ENCODE measurements around the gene DHH. TPM values are rescaled to one million over a fixed set of nuclear protein-coding genes. Genes with fewer than 3 reads are reported as not detected.

Gene DHH
- total RNA-seq, 1 experiment from 2014 or later: not detected

GRCh38 chr12:49058366-49059044, 36.1 kb downstream of the DHH start:
- H3K4me1 Mint-ChIP-seq (ENCODE audit: insufficient read depth, unreplicated experiment): peaks cover 30% of the 10 kb centered on the region
- H3K27ac Mint-ChIP-seq (ENCODE audit: low read depth, unreplicated experiment): peak overlapping the region; percentile 89
- ChIA-PET POLR2A (interaction anchor here (0.5 to 5.1 kb wide), 14 partner anchors 10 to 210 kb away, joined by 3 to 58 read pairs (median 6); partner anchors contain the start of genes ARF3, LMBR1L, RHEBL1 and TUBA1A), CTCF (interaction anchor here (0.6 to 2.3 kb wide), 4 partner anchors 30 to 164 kb away, joined by 3 to 9 read pairs (median 4); no protein-coding TSS in a partner anchor)
- peaks cover 26% of the 10 kb centered on the region for H3K36me3 Mint-ChIP-seq (ENCODE audit: insufficient read depth, unreplicated experiment)
- peak overlapping the region; percentile 91 for H3K4me3 Mint-ChIP-seq (ENCODE audit: unreplicated experiment)
- H3K9me3 Mint-ChIP-seq (ENCODE audit: unreplicated experiment): no peaks in the 10 kb centered on the region
- no peaks in the 10 kb centered on the region for H3K27me3 Mint-ChIP-seq (ENCODE audit: insufficient read depth, unreplicated experiment)
- intact Hi-C loops (cut with micrococcal nuclease): no loop called here
- TF ChIP-seq CTCF (IDR thresholded peaks at IDR 0.05; ENCODE audit: unreplicated experiment): no peak
- BruUV-seq (replicated peaks): no TSS peak
- DNase-seq (ENCODE audit: unreplicated experiment): no peak

- H3K36me3 Mint-ChIP-seq (ENCODE audit: insufficient read depth, unreplicated experiment): peaks cover 29% of the 10 kb centered on the region
- peaks cover 30% of the 10 kb centered on the region for H3K4me1 Mint-ChIP-seq (ENCODE audit: insufficient read depth, unreplicated experiment)
- no peak for DNase-seq (ENCODE audit: unreplicated experiment)
- intact Hi-C loops (cut with micrococcal nuclease): no loop called here
- peak overlapping the region; percentile 91 for H3K4me3 Mint-ChIP-seq (ENCODE audit: unreplicated experiment)
- H3K27ac Mint-ChIP-seq (ENCODE audit: low read depth, unreplicated experiment): peak overlapping the region; percentile 89
- TF ChIP-seq CTCF (IDR thresholded peaks at IDR 0.05; ENCODE audit: unreplicated experiment): no peak
- no TSS peak for BruUV-seq (replicated peaks)
- ChIA-PET POLR2A (interaction anchor here (0.7 to 5.1 kb wide), 12 partner anchors 9 to 208 kb away, joined by 3 to 58 read pairs (median 6); partner anchors contain the start of genes ARF3, LMBR1L, RHEBL1 and TUBA1A), CTCF (interaction anchor here (0.6 to 2.3 kb wide), 4 partner anchors 30 to 928 kb away, joined by 3 to 9 read pairs (median 4); no protein-coding TSS in a partner anchor)
- no peaks in the 10 kb centered on the region for H3K9me3 Mint-ChIP-seq (ENCODE audit: unreplicated experiment)
- H3K27me3 Mint-ChIP-seq (ENCODE audit: insufficient read depth, unreplicated experiment): no peaks in the 10 kb centered on the region
Measured at GRCh38 chr12:49057888-49058287, 36.7 kb downstream of the DHH start.

- Mint-ChIP-seq H3K27me3 (ENCODE audit: insufficient read depth, unreplicated experiment) (no peaks in the 10 kb centered on the region), H3K36me3 (ENCODE audit: insufficient read depth, unreplicated experiment) (peaks cover 43% of the 10 kb centered on the region), H3K4me3 (ENCODE audit: unreplicated experiment) (peak overlapping the region; percentile 91), H3K27ac (ENCODE audit: low read depth, unreplicated experiment) (peak overlapping the region; percentile 29), H3K9me3 (ENCODE audit: unreplicated experiment) (no peaks in the 10 kb centered on the region), H3K4me1 (ENCODE audit: insufficient read depth, unreplicated experiment) (peaks cover 27% of the 10 kb centered on the region)
- intact Hi-C loops (cut with micrococcal nuclease): no loop called here
- peak; percentile 57 for DNase-seq (ENCODE audit: unreplicated experiment)
- ChIA-PET POLR2A (interaction anchor here (0.5 to 5.1 kb wide), 5 partner anchors 10 to 135 kb away, joined by 3 to 27 read pairs (median 4); partner anchors contain the start of genes LMBR1L and TUBA1B), CTCF (interaction anchor here (0.6 to 1.9 kb wide), 6 partner anchors 8 to 268 kb away, joined by 3 to 8 read pairs (median 4); partner anchors contain the start of gene TUBA1A)
- TF ChIP-seq CTCF (IDR thresholded peaks at IDR 0.05; ENCODE audit: unreplicated experiment): no peak
- BruUV-seq (replicated peaks): no TSS peak
Measured at GRCh38 chr12:49055978-49056754, 38.4 kb downstream of the DHH start.

GRCh38 chr12:49055092-49055491, 39.5 kb downstream of the DHH start:
- no peak for TF ChIP-seq CTCF (IDR thresholded peaks at IDR 0.05; ENCODE audit: unreplicated experiment)
- intact Hi-C loops (cut with micrococcal nuclease): no loop called here
- CTCF ChIA-PET: interaction anchor here (0.6 to 1.9 kb wide), 4 partner anchors 9 to 53 kb away, joined by 4 to 8 read pairs (median 6); no protein-coding TSS in a partner anchor
- Mint-ChIP-seq H3K27ac (ENCODE audit: low read depth, unreplicated experiment) (peak overlapping the region; percentile 29), H3K36me3 (ENCODE audit: insufficient read depth, unreplicated experiment) (peaks cover 44% of the 10 kb centered on the region), H3K9me3 (ENCODE audit: unreplicated experiment) (no peaks in the 10 kb centered on the region), H3K4me1 (ENCODE audit: insufficient read depth, unreplicated experiment) (peaks cover 32% of the 10 kb centered on the region), H3K4me3 (ENCODE audit: unreplicated experiment) (no peak overlapping the region), H3K27me3 (ENCODE audit: insufficient read depth, unreplicated experiment) (no peaks in the 10 kb centered on the region)
- DNase-seq (ENCODE audit: unreplicated experiment): no peak
- POLR2A ChIA-PET: interaction anchor here (0.9 to 1.7 kb wide), 3 partner anchors 9 to 76 kb away, joined by 3 to 6 read pairs (median 4); partner anchors contain the start of gene TUBA1B
- BruUV-seq (replicated peaks): no TSS peak

All from MCF 10A (cell line).